ENCODE measurements around the gene OTUD1. TPM values are rescaled to one million over a fixed set of nuclear protein-coding genes. Genes with fewer than 3 reads are reported as not detected.

The OTUD1 gene
- total RNA-seq, 8 experiments from 2014 or later: 2.1 to 10.8 (median 5.2) TPM

- no peak for ATAC-seq (replicated peaks in 6 of 8)
- 80 to 100% (median 90%) methylated on average over 1 to 5 of the region's 5 CpGs; no CpG with 5 or more reads in 1 of the 10 experiments for WGBS, 10 experiments
- in situ Hi-C loops (cut with MboI; ENCODE audit: low pct_unique_long_range_greater_than_20kb in 2 of 9, low sequenced_read_pairs in 9 of 9, unreplicated experiment in 9 of 9): no loop called here
Measured at GRCh38 chr10:23406409-23406808, 32.5 kb upstream of the OTUD1 start.

GRCh38 chr10:23408330-23408976 lies 30.4 kb upstream of the OTUD1 start:
- H3K27ac ChIP-seq: no peak overlapping the region
- 0 to 100% (median 83%) methylated on average over 3 to 7 of the region's 8 CpGs for WGBS, 10 experiments
- peak in 3 of 8 experiments; percentile 52 to 87 (median 72) for ATAC-seq (replicated peaks in 6 of 8)
- in situ Hi-C loops (cut with MboI; ENCODE audit: low pct_unique_long_range_greater_than_20kb in 2 of 9, low sequenced_read_pairs in 9 of 9, unreplicated experiment in 9 of 9): no loop called here
- no peak overlapping the region for H3K4me3 ChIP-seq
- H3K4me1 ChIP-seq (replicated peaks in 1 of 2): peaks cover 0 to 6% of the 10 kb centered on the region in 2 donors

More at GRCh38 chr10:23406409-23406808, 32.5 kb upstream of the OTUD1 start:
- no peak overlapping the region for H3K4me3 ChIP-seq
- peaks cover 0 to 6% of the 10 kb centered on the region in 2 donors for H3K4me1 ChIP-seq (replicated peaks in 1 of 2)
- no peak overlapping the region for H3K27ac ChIP-seq

- 4 to 100% (median 83%) methylated on average over 2 of the region's 2 CpGs; no CpG with 5 or more reads in 1 of the 10 experiments for WGBS, 10 experiments
- Histone ChIP-seq H3K27ac (no peak overlapping the region), H3K4me1 (replicated peaks in 1 of 2) (no peaks in the 10 kb centered on the region), H3K4me3 (no peak overlapping the region)
- ATAC-seq (replicated peaks in 6 of 8): peak in 1 of 8 experiments; percentile 87
- in situ Hi-C loops (cut with MboI; ENCODE audit: low pct_unique_long_range_greater_than_20kb in 2 of 9, low sequenced_read_pairs in 9 of 9, unreplicated experiment in 9 of 9): no loop called here
Measured at GRCh38 chr10:23412223-23412622, 26.7 kb upstream of the OTUD1 start.

- Histone ChIP-seq H3K27ac (no peak overlapping the region), H3K4me1 (replicated peaks in 1 of 2) (no peaks in the 10 kb centered on the region), H3K4me3 (no peak overlapping the region)
- 33 to 100% (median 91%) methylated on average over 1 to 5 of the region's 5 CpGs for WGBS, 10 experiments
- ATAC-seq (replicated peaks in 6 of 8): no peak
- in situ Hi-C loops (cut with MboI; ENCODE audit: low pct_unique_long_range_greater_than_20kb in 2 of 9, low sequenced_read_pairs in 9 of 9, unreplicated experiment in 9 of 9): no loop called here
Measured at GRCh38 chr10:23413629-23414089, 25.2 kb upstream of the OTUD1 start.

- in situ Hi-C loops (cut with MboI; ENCODE audit: low pct_unique_long_range_greater_than_20kb in 2 of 9, low sequenced_read_pairs in 9 of 9, unreplicated experiment in 9 of 9): no loop called here
Measured at GRCh38 chr10:23414658-23415057, 24.2 kb upstream of the OTUD1 start.

GRCh38 chr10:23417254-23417653 lies 21.6 kb upstream of the OTUD1 start:
- in situ Hi-C loops (cut with MboI; ENCODE audit: low pct_unique_long_range_greater_than_20kb in 2 of 9, low sequenced_read_pairs in 9 of 9, unreplicated experiment in 9 of 9): no loop called here
- Histone ChIP-seq H3K4me3 (no peak overlapping the region), H3K4me1 (replicated peaks in 1 of 2) (no peaks in the 10 kb centered on the region), H3K27ac (no peak overlapping the region)
- no peak for ATAC-seq (replicated peaks in 6 of 8)
- WGBS, 10 experiments: 67 to 100% (median 83%) methylated on average over 1 of the region's 1 CpG; no CpG with 5 or more reads in 2 of the 10 experiments

More at GRCh38 chr10:23414658-23415057, 24.2 kb upstream of the OTUD1 start:
- no peak overlapping the region for H3K27ac ChIP-seq
- H3K4me1 ChIP-seq (replicated peaks in 1 of 2): no peaks in the 10 kb centered on the region
- no peak overlapping the region for H3K4me3 ChIP-seq
- ATAC-seq (replicated peaks in 6 of 8): peak in 1 of 8 experiments; percentile 43
- 0 to 100% (median 45%) methylated on average over 1 to 2 of the region's 2 CpGs; no CpG with 5 or more reads in 3 of the 10 experiments for WGBS, 10 experiments

- no peak for ATAC-seq (replicated peaks in 6 of 8)
- 40 to 100% (median 71%) methylated on average over 1 to 2 of the region's 3 CpGs; no CpG with 5 or more reads in 2 of the 10 experiments for WGBS, 10 experiments
- Histone ChIP-seq H3K4me3 (no peak overlapping the region), H3K4me1 (replicated peaks in 1 of 2) (no peaks in the 10 kb centered on the region), H3K27ac (no peak overlapping the region)
- in situ Hi-C loops (cut with MboI; ENCODE audit: low pct_unique_long_range_greater_than_20kb in 2 of 9, low sequenced_read_pairs in 9 of 9, unreplicated experiment in 9 of 9): no loop called here
Measured at GRCh38 chr10:23418051-23418681, 20.7 kb upstream of the OTUD1 start.

GRCh38 chr10:23419201-23419600 lies 19.7 kb upstream of the OTUD1 start:
- in situ Hi-C loops (cut with MboI; ENCODE audit: low pct_unique_long_range_greater_than_20kb in 2 of 9, low sequenced_read_pairs in 9 of 9, unreplicated experiment in 9 of 9): no loop called here
- no peak overlapping the region for H3K4me3 ChIP-seq
- ATAC-seq (replicated peaks in 6 of 8): no peak
- 17 to 93% (median 68%) methylated on average over 1 to 5 of the region's 5 CpGs; no CpG with 5 or more reads in 3 of the 10 experiments for WGBS, 10 experiments
- no peaks in the 10 kb centered on the region for H3K4me1 ChIP-seq (replicated peaks in 1 of 2)
- H3K27ac ChIP-seq: no peak overlapping the region

- no peak overlapping the region for H3K27ac ChIP-seq
- 0 to 100% (median 86%) methylated on average over 1 to 6 of the region's 7 CpGs; no CpG with 5 or more reads in 2 of the 10 experiments for WGBS, 10 experiments
- no peak for ATAC-seq (replicated peaks in 6 of 8)
- H3K4me3 ChIP-seq: no peak overlapping the region
- H3K4me1 ChIP-seq (replicated peaks in 1 of 2): no peaks in the 10 kb centered on the region
- in situ Hi-C loops (cut with MboI; ENCODE audit: low pct_unique_long_range_greater_than_20kb in 2 of 9, low sequenced_read_pairs in 9 of 9, unreplicated experiment in 9 of 9): no loop called here
Measured at GRCh38 chr10:23419655-23420329, 19.1 kb upstream of the OTUD1 start.

- Histone ChIP-seq H3K27ac (no peak overlapping the region), H3K4me3 (no peak overlapping the region), H3K4me1 (replicated peaks in 1 of 2) (no peaks in the 10 kb centered on the region)
- WGBS, 10 experiments: 0 to 80% (median 30%) methylated on average over 1 of the region's 1 CpG; no CpG with 5 or more reads in 6 of the 10 experiments
- ATAC-seq (replicated peaks in 6 of 8): no peak
- in situ Hi-C loops (cut with MboI; ENCODE audit: low pct_unique_long_range_greater_than_20kb in 2 of 9, low sequenced_read_pairs in 9 of 9, unreplicated experiment in 9 of 9): no loop called here
Measured at GRCh38 chr10:23421397-23421796, 17.5 kb upstream of the OTUD1 start.

- no peak for ATAC-seq (replicated peaks in 6 of 8)
- H3K27ac ChIP-seq: no peak overlapping the region
- no peak overlapping the region for H3K4me3 ChIP-seq
- in situ Hi-C loops (cut with MboI; ENCODE audit: low pct_unique_long_range_greater_than_20kb in 2 of 9, low sequenced_read_pairs in 9 of 9, unreplicated experiment in 9 of 9): no loop called here
- WGBS, 10 experiments: 13 to 90% (median 53%) methylated on average over 1 to 2 of the region's 2 CpGs; no CpG with 5 or more reads in 4 of the 10 experiments
- no peaks in the 10 kb centered on the region for H3K4me1 ChIP-seq (replicated peaks in 1 of 2)
Measured at GRCh38 chr10:23422003-23422411, 16.9 kb upstream of the OTUD1 start.

- Histone ChIP-seq H3K27ac (no peak overlapping the region), H3K4me3 (no peak overlapping the region), H3K4me1 (replicated peaks in 1 of 2) (no peaks in the 10 kb centered on the region)
- peak in 3 of 8 experiments; percentile 48 to 97 (median 96) for ATAC-seq (replicated peaks in 6 of 8)
- in situ Hi-C loops (cut with MboI; ENCODE audit: low pct_unique_long_range_greater_than_20kb in 2 of 9, low sequenced_read_pairs in 9 of 9, unreplicated experiment in 9 of 9): no loop called here
- 0 to 100% (median 29%) methylated on average over 1 of the region's 1 CpG; no CpG with 5 or more reads in 4 of the 10 experiments for WGBS, 10 experiments
Measured at GRCh38 chr10:23432166-23432565, 6.7 kb upstream of the OTUD1 start.

- 32 to 100% (median 89%) methylated on average over 1 to 3 of the region's 3 CpGs; no CpG with 5 or more reads in 2 of the 10 experiments for WGBS, 10 experiments
- in situ Hi-C loops (cut with MboI; ENCODE audit: low pct_unique_long_range_greater_than_20kb in 2 of 9, low sequenced_read_pairs in 9 of 9, unreplicated experiment in 9 of 9): no loop called here
- H3K4me1 ChIP-seq (replicated peaks in 1 of 2): no peaks in the 10 kb centered on the region
- no peak overlapping the region for H3K4me3 ChIP-seq
- H3K27ac ChIP-seq: no peak overlapping the region
- ATAC-seq (replicated peaks in 6 of 8): peak in 2 of 8 experiments; percentile 32 to 62
Measured at GRCh38 chr10:23432639-23433038, 6.2 kb upstream of the OTUD1 start.

All from motor neuron (in vitro differentiated cells).